Stimulated activated CD4-positive, alpha-beta T cell treated with anti-CD3 and anti-CD28 coated beads, Interleukin-2, amount 100 ng/mL, for 48 hours (primary cell): ENCODE results near the gene VAV1.
"Not testable (repeated sequence)": the region's sequence is repeated elsewhere in the genome, so short reads cannot be mapped to it uniquely, and the experiment has no call there.

Experiments used
- DNase-seq, 2 donors: peaks; one replicate each; pipeline ENCODE4 v3.0.0-alpha.2; 2020

Gene VAV1

DNA sequence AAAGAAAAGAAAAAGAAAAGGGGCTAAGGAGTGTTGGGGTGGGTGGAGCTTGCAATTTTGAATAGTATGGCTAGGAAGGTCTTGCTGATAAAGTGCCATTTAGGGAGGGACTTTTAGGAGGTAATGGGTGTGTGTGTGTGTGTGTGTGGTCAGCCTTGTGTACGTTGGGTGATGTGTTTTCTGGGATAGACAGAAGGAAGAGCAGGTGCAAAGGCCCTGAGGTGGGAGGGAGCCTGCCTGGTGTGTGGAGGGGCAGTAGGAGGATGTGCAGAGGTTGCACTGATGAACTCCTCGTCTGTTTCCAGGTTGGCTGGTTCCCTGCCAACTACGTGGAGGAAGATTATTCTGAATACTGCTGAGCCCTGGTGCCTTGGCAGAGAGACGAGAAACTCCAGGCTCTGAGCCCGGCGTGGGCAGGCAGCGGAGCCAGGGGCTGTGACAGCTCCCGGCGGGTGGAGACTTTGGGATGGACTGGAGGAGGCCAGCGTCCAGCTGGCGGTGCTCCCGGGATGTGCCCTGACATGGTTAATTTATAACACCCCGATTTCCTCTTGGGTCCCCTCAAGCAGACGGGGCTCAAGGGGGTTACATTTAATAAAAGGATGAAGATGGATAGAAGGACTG, 84.4 kb downstream of the VAV1 start:
- DNase-seq, result no peak

DNA sequence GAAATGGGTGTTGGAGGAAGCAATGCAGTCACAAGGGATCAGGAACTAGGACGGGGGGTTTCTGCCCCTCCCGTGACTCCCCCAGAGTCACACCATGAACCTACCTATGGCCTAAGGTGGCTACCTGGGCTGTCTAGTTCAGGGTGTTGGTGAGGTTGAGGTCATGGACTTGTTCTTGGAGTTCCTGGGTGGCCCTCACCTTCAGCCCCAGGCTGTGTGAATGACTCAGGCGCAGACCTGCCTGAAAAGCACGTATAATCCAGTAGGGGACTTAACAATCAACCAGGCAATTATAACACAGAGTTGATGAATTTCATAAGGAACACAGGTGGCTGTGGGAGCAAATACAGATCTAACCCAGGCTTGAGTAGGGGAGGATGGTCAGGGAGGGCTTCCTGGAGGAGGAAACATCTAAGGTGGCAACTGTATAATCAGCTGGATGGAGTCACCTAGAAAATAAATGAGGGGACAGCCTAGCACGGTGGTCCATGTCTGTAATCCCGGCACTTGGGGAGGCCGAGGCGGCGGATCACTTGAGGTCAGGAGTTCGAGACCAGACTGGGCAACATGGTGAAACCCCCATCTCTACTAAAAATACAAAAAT, 89.3 kb downstream of the VAV1 start:
- no peak for DNase-seq

DNA sequence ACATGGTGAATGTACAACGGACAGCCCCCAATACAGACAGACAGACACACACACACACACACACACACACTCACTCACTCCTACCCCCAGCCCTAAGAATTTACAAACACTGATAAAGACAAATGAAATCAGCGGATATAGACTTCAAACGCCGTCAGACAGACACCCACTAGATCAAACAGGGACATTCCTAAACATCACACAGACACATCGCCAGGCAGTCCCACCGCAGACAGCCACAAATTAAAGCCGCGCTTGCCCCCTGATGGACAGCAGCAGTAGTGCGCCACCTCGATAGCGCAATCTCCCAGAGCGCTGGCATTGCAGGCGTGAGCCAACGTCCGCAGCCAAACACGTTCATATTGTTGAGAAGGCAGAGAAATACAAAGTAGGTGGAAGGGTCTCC, 90.2 kb downstream of the VAV1 start:
- DNase-seq, result peak; percentile 88 to 89

DNA sequence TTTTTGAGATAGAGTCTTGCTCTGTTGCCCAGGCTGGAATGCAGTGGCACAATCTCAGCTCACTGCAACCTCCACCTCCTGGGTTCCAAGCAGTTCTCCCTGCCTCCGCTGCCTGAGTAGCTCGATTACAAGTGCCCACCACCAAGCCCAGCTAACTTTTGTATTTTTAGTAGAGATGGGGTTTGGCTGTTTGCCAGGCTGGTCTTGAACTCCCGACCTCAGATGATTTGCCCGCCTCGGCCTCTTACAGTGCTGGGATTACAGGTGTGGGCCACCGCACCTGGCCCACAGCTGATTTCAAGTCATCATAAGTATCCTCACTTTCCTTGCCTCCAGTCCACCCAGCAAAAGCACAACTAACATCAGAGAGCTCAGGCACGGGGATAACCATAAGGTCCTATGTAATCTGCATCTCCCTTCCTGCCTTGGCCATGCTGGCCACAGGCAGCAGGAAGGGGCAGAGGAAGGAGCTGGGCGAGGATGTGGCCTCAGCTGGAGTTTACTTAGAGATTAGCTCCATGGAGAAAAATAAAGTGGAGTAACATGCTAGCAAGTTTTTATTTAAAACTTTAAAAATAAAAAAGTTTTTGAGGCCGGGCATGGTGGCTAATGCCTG, 91.9 kb downstream of the VAV1 start:
- DNase-seq, result no peak

DNA sequence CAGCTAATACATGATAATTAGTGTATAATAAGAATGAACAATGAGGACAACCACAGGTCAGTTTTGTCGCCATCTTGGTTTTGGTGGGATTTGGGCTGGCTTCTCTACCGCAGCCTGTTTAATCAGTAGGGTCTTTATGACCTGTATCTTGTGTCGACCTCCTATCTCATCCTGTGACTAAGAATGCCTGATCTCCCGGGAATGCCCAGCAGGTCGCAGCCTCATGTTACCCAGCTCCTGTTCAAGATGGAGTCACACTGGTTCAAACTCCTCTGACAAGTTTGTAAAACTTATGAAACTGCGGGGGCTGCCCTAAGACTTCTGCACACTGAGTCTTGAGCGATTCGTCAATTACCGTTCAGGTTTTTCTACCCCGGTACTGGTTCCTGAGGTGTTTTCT, 93.3 kb downstream of the VAV1 start:
- no peak for DNase-seq

DNA sequence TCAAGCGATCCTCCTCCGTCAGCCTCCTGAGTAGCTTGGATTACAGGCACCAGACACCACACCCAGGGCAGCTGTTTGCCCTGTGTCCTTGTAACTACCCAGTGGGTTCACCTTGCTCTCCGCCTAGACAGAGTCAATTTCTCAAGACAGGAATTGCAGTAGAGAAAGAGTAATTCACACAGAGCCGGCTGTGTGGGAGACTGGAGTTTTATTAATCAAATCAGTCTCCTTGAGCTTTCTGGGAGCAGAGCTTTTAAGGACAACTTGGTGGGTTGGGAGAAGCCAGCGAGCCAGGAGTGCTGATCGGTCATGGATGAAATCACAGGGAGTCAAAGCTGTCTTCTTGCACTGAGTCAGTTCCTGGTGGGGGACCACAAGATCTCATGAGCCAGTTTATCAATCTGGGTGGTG, 94.2 kb downstream of the VAV1 start:
- no peak for DNase-seq

DNA sequence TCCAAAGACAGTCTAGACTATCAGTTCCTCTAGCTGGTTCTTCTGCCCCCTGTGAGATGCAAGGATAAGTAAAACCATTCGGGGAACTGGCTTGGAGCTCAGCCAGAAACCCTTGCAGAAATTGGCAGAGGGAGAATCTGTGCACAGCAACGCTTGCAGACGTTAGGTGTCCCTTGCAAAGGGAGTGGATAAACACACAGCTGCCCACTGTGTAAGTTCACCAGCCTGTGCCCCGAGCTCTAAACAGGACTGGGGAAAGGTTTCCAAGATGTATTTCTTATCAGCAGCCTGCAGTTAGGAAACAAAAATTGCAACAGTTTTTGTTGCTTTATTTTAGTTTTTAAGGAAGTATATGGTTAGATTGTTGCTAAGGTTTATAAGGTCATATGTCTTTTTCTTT, 95.8 kb downstream of the VAV1 start:
- no peak for DNase-seq

DNA sequence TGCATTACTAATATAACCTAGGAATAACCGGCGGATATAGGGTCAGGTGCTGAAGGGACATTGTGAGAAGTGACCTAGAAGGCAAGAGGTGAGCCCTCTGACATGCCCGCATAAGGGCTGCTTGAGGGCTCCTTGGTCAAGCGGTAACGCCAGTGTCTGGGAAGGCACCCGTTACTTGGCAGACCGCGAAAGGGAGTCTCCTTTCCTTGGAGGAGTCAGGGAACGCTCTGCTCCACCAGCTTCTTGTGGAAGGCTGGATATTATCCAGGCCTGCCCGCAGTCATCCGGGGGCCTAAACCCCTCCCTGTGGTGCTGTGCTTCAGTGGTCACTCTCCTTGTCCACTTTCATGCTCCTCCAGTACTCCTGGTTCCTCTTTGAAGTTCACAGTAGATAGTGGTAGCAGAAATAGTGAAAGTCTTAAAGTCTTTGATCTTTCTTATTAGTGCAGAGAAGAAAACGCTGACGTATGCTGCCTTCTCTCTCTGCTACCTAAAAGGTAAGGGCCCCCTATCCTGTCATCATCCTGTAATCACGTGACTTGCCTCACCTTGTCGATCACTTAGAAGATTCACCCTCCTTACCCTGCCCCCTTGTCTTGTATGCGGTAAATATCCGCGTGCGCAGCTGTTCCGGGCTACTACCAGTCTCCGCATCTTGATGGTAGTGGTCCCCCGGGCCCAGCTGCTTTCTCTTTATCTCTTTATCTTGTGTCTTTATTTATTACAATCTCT, 96.8 kb downstream of the VAV1 start:
- not testable (repeated sequence) for DNase-seq

DNA sequence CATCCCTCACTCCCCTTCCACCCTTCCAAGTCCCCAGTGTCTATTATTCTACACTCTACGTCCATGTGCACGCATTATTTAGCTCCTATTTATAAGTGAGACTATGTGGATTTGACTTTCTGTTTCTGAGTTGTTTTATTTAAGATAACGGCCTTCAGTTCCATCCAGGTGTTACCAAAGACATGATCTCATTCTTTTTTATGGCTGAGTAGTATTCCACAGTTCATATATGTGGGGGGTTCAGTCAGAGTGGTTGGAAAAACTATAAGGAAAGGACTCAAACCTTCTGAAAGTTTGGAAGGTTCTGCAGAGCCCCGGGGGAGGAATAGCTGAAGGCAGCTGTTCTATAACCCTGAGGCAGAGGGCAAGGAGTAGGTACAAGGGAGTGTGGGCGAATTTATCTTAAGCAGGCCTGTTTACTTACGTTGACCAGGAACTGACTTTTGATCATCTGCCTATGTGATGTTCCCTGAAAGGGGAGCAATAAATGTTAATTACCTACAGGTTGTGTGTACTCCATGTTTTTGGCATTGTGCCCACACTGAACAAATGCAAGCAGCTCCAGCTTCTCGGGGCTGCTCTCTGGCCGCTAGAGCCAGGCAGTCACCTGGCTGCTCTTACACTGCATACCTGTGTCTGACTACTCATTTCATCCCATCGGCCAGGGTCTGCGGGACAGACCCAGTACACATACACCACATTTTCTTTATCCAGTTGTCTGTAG, 101.4 kb downstream of the VAV1 start:
- no peak for DNase-seq

DNA sequence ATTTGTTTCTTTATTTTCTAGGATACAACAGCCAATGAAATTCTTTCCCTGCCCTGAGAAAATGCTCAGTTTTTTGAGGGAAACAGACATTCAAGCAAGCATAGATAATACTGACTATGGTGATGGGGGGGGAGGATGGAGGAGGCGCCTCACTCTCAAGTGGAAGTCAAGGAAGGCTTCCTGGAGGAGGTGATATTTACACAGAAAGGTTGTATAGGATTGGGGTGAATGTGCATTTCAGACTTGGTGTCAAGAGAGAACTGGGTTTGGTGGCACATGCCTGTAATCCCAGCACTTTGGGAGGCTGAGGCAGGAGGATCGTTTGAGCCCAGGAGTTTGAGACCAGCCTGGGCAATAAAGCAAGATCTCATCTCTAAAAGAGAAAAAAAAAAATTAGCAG, 102.7 kb downstream of the VAV1 start:
- no peak for DNase-seq

DNA sequence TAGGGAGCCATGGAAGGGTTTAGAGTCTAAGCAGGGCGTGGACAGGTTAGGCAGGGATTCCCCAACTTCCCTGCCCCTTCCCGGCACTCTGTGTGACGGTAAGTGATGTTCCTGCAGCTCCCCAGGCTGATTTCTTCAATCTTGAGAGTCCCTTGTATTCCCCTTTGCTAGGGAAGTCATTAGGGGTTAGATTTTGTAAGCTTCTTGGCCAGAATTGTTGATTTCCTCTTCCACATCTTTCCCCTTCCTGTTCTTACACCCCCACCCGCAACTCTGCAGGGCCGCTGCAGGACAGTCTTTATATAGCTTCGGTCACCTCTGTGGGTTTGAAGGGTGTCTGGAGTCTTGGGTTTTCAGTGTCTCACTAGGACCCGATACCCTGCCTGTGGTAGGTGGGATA, 104.2 kb downstream of the VAV1 start:
- no peak for DNase-seq

DNA sequence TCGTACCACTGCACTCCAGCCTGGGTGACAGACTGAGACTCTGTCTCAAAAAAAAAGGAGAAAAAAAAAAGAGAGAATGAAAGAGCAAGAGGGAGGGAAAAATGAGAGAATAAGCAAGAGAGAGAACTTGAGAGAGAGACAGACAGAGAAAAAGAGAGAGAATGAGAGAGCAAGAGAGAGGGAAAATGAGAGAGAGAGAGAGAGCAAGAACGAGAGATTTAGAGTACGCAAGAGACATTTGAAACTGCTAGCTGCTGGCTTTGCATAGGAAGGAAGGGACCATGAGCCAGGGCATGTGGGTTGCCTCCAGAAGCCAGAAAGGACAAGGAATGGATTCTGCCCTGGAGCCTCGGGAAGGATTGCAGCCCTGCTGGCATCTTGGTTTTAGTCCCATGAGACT, 105.3 kb downstream of the VAV1 start:
- DNase-seq, result no peak

DNA sequence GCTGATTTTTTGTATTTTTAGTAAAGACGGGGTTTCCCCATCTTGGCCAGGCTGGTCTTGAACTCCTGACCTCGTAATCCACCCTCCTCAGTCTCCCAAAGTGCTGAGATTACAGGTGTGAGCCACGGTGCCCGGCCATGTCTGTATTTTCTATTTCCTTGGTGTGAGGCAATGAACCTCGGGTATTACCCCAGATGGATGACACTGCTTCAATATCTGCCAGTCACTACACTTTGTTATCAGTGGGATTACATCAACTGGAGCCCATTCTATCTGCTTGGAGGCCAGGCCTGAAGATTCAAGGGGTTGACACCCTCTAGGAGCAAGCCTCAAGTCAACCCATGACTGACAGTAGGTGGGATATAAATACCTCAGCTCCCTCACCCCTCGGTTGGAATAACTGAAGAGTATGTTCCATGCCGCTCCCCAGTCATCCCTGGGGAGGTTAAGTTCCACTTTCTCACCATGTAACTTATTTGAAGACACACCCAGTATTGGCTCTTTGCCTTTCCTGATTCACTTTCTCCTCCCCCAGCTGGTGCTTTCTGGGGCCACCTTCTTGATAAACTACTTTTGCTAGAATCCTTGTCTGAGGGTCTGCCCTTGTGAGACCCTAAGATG, 113.9 kb downstream of the VAV1 start:
- no peak for DNase-seq

DNA sequence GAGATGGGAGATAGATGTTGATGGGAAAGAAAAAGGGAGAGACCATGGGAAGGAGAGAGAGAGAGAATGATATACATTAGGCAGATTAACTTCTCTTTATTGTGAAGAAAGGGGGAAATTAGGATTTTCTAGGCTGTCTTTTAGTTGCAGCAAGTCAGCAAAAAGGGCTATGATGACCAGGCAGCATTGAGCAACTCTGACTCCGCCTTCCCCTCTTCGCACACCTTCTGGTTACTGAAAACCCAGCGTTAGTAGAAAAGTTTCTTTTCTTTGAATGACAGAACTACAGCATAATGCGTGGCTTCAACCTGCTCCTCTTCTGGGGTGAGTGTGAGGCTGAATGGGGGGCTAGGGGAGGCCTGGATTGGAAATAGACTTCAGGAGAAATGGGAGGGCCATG, 114.8 kb downstream of the VAV1 start, which contains the start of gene ADGRE1:
ADGRE1 (plus strand) TSS at position 264 of the 400 bp plus-strand sequence; CDS start at position 294, 30 bp downstream.
- no peak for DNase-seq

DNA sequence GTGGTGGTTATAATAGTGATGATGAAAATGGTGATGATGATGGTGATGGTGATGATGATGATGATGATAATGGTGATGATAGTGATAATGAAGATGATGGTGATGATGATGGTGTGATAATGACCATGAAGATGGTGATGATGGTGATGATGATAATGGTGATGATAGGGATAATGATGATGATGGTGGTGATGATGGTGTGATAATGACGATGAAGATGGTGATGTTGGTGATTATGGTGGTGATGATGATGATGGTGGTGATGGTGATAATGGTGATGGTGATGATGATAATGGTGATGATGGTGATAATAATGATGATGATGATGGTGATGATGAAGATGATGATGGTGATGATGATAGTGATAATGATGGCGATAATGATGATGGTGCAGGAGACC, 116.5 kb downstream of the VAV1 start:
- no peak for DNase-seq

DNA sequence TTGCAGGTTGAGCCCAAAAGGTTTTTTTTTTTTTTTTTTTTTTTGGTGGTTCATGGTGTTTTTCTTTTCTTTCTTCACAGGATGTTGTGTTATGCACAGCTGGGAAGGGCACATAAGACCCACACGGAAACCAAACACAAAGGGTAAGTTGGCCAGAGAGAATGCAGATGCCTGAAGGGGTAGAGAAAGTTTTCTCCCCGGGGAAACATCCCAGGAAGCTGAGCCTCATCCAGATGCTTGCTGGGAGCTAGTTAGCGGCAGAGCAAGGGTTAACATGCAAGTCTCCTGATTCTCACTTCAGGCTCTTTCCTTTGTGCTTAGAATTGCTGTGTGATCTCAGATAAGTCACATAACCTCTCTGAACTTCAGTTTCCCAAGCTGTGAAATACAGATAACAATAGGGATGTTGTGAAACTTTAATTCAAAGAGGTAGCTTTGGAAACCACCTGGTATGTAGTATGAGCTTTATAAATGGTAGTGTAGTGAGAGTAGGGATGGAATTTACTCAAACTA, 117.9 kb downstream of the VAV1 start:
- DNase-seq, result no peak

DNA sequence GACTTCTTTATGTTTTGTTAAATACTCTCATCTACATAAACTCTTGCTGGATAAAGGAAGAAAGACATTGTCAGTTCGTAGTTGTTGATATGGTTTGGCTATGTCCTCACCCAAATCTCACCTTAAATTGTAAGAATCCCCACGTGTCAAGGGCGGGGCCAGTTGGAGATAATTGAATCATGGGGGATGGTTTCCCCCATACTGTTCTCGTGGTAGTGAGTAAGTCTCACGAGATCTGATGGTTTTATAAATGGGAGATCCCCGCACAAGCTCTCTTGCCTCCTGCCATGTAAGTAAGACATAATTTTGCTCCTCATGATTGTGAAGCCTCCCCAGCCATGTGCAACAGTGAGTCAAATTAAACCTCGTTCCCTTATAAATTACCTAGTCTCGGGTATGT, 118.4 kb downstream of the VAV1 start:
- DNase-seq, result peak; percentile 10 to 26

DNA sequence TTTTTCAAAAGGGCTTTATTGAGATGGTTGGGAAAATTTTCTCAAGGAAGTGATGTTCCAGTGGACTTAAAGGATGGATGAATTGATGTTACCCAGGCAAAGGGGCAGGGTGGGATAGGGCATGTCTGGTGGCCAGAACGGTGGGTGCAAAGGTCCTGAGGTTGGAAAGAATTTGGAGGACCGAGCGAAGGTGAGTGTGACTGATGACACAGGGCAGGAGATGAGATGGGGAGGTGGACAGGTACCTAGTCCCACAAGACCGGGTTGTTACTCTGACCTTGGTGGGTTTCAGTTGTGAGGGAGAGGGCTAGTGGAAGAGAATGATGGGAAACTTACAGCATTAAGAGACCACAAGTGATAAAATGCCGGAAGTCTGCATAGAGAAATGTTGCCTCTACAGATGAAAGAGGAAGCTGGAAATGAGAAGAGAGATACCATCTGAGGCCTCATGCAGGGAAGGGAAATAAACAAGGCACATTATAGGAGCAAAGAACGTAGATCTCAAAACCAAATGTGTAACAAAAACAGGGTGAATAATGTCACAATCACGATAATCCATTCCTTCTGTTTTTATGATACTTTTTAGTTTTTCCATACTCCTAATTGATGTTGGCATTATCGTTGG, 119.4 kb downstream of the VAV1 start:
- DNase-seq, result no peak

DNA sequence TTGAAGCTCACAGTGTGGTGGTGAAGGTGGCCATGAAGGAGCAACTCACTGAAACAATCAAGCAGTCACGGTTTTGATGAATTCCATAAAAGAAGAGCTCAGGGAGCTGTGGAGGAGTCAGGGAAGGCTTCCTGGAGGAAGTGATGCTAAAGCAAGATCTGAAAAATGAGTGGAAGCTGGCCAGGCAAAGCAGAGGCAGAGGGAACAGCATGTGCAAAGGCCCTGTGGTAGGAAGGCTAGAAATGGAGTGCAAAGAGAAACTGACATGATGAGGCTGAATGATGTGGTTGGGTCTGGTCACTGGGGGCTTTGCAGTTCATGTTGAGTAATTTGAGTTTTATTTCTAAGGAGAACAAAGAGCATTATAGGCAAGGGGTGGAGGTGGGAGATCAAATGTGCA, 121.8 kb downstream of the VAV1 start:
- DNase-seq, result no peak

DNA sequence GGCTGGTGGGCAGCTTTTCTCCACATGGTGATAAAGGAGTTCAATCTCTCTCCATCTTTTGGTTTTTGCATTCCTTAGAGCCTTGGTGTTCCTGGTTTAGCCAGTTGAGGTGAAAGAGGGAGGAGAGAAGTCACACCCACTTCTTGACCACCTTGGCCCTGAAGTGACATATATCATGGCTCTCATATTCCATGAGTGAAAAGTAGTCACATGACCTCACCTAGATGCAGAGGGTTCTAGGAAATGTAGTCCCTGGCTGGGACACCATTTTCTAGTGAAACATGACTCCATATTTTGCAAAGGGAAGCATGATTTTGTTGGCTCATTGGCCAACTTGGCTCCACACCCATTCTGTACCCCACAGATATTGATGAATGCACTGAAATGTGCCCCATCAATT, 130.9 kb downstream of the VAV1 start:
- no peak for DNase-seq

DNA sequence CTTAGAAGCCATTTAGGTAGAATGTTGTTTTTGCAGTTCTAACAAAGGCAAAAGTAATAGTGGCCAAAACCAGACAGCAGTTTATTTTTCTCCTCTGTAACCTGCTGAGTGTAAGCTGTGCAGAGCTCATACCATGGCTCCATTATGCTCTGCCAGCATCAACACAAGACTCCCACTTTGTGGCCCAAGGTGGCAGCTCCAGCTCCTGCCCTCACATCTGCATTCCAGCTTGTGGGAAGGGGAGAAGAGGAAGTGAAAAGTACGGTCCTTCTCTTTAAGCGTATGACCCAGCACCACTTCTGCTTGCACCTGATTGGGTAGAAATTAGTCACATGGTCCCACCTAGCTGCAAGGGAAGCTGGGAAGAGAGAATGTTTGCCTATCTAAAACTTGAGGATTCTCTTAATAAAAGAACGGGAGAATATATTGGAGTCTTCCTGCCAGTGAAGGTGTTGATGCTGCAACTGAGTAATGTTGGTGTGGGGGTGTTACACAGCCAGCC, 134.1 kb downstream of the VAV1 start:
- no peak for DNase-seq
